Uterus (tissue), 2 donors: ENCODE data around the gene HEXIM1.

Experiments
- CTCF ChIP-seq, 4 experiments: fragments of 200-600 bp in 2 of 4; fragments of 450-650 bp in 2 of 4; sonication (generic) in 2 of 4; IDR thresholded peaks; one replicate each; pipeline ENCODE4 v1.5.1; 2016 to 2019; ENCODE audit warnings: antibody characterized with exemption in 4 of 4, mild to moderate bottlenecking in 2 of 4, moderate library complexity in 1 of 4
- POLR2A ChIP-seq, 2 donors: fragments of 450-650 bp; IDR thresholded peaks; one replicate each; pipeline ENCODE4 v1.6.1; 2016; ENCODE audit warnings: antibody characterized with exemption in 2 of 2, mild to moderate bottlenecking in 1 of 2, moderate library complexity in 1 of 2

DNA sequence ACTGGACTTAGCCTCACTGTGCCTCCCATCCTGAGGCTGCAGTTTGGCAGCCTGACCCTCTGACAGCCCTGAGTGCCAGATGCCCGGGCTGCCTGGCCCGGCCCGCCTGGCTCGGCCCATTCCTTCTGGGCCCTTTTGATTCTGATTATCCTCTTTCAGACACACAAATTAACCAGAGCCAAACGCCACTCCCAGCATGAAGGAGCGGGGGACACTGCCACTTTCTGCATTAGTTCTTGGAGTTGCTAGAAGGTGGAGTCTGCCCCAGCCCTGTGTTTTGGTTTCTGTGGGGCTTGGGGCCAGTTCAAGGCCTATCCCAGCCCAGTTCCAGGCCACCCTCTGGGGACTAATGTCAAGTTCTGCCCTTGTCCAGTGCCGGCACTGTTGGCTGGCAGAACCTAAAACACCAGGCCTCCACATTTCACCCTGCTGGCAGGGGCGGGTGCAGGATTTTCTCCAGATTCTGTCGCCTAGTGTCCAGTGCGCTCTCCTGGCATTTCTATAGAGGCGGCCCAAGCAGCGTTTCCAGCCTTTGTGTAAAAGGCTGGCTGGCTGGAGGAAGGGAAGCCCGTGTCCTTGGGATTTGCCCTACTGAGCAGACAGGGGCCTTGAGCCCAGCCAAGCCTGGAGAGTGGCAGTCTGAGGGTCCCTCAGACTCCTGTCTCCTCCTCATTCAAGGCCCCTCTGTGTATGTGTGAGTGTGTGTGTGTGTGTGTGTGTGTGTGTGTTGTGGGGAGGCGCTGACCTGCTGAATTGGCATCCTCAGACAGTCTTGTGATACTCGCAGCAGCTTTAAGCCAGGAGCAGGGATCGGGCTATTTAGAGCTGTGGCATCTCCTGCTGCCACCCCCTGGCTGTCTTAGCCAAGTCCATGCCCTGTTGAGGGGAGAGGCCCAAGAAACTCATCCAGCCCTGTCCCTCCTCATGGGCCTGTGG, 37.3 kb upstream of the HEXIM1 start:
- TF ChIP-seq CTCF (IDR thresholded peaks at IDR 0.05): no peak
- TF ChIP-seq POLR2A (IDR thresholded peaks at IDR 0.05): no peak
